ENCODE results near the gene GFOD1. TPM values are rescaled to one million over a fixed set of nuclear protein-coding genes. Genes with fewer than 3 reads are reported as not detected.
"Not testable (repeated sequence)": the region's sequence is repeated elsewhere in the genome, so short reads cannot be mapped to it uniquely, and the experiment has no call there.

Gene GFOD1
- total and polyA plus RNA-seq, 7 donors = 5.9 to 34.2 (median 16.7) TPM

- peaks cover 12% of the 10 kb centered on the region for H3K4me1 ChIP-seq
- DNase-seq (no peak), ATAC-seq (no peak)
- intact Hi-C loops (cut with DNase I) = no loop called here
- H3K27ac ChIP-seq = no peak overlapping the region
- TF ChIP-seq CTCF (IDR thresholded peaks at IDR 0.05) = no peak
- WGBS, 3 donors = 67 to 76% (median 73%) methylated on average over 3 of the region's 3 CpGs
- no peaks in the 10 kb centered on the region for H3K9me3 ChIP-seq
- H3K27me3 ChIP-seq (ENCODE audit: insufficient read depth in 3 of 3, low read length in 2 of 3) = no peaks in the 10 kb centered on the region
- no peak overlapping the region for H3K4me3 ChIP-seq
- no peaks in the 10 kb centered on the region for H3K36me3 ChIP-seq (ENCODE audit: insufficient read depth in 1 of 2, low read depth in 1 of 2)
Observed at GRCh38 chr6:13390658-13391057, 96.7 kb downstream of the GFOD1 start.

- 98 to 100% (median 100%) methylated on average over 1 of the region's 1 CpG for WGBS, 3 donors
- H3K4me3 ChIP-seq; ATAC-seq; H3K9me3 ChIP-seq; H3K27me3 ChIP-seq (ENCODE audit: insufficient read depth in 3 of 3, low read length in 2 of 3); H3K36me3 ChIP-seq (ENCODE audit: insufficient read depth in 1 of 2, low read depth in 1 of 2); DNase-seq; H3K27ac ChIP-seq; intact Hi-C loops (cut with DNase I); H3K4me1 ChIP-seq: not testable (repeated sequence)
Observed at GRCh38 chr6:13389237-13389636, 98.2 kb downstream of the GFOD1 start.

GRCh38 chr6:13388769-13389168 lies 98.6 kb downstream of the GFOD1 start:
- H3K4me1 ChIP-seq; intact Hi-C loops (cut with DNase I); ATAC-seq; DNase-seq; H3K9me3 ChIP-seq; H3K36me3 ChIP-seq (ENCODE audit: insufficient read depth in 1 of 2, low read depth in 1 of 2); H3K4me3 ChIP-seq; H3K27ac ChIP-seq; H3K27me3 ChIP-seq (ENCODE audit: insufficient read depth in 3 of 3, low read length in 2 of 3): not testable (repeated sequence)
- WGBS, 3 donors = 86 to 100% (median 94%) methylated on average over 1 of the region's 1 CpG

GRCh38 chr6:13384966-13385365 lies 102.4 kb downstream of the GFOD1 start:
- H3K9me3 ChIP-seq = no peaks in the 10 kb centered on the region
- intact Hi-C loops (cut with DNase I) = no loop called here
- no peak for TF ChIP-seq CTCF (IDR thresholded peaks at IDR 0.05)
- 79 to 83% (median 81%) methylated on average over 5 of the region's 5 CpGs for WGBS, 3 donors
- ATAC-seq (peak in 1 of 4 donors; percentile 24), DNase-seq (no peak)
- no peaks in the 10 kb centered on the region for H3K27me3 ChIP-seq (ENCODE audit: insufficient read depth in 3 of 3, low read length in 2 of 3)
- no peak overlapping the region for H3K27ac ChIP-seq
- peaks cover 6% of the 10 kb centered on the region for H3K4me1 ChIP-seq
- H3K4me3 ChIP-seq = no peak overlapping the region
- H3K36me3 ChIP-seq (ENCODE audit: insufficient read depth in 1 of 2, low read depth in 1 of 2) = no peaks in the 10 kb centered on the region

- peaks cover 6% of the 10 kb centered on the region for H3K4me1 ChIP-seq
- intact Hi-C loops (cut with DNase I) = no loop called here
- H3K36me3 ChIP-seq (ENCODE audit: insufficient read depth in 1 of 2, low read depth in 1 of 2) = no peaks in the 10 kb centered on the region
- H3K27me3 ChIP-seq (ENCODE audit: insufficient read depth in 3 of 3, low read length in 2 of 3) = no peaks in the 10 kb centered on the region
- whole genome bisulfite sequencing, 3 donors = 85 to 91% (median 88%) methylated on average over 9 of the region's 9 CpGs
- H3K27ac ChIP-seq = no peak overlapping the region
- ATAC-seq = no peak
- no peak for TF ChIP-seq CTCF (IDR thresholded peaks at IDR 0.05)
- no peak overlapping the region for H3K4me3 ChIP-seq
- no peaks in the 10 kb centered on the region for H3K9me3 ChIP-seq
- no peak for DNase-seq
Observed at GRCh38 chr6:13384506-13384905, 102.9 kb downstream of the GFOD1 start.

Data from psoas muscle (tissue), 8 donors.